Left kidney (tissue), 2 donors: Measurements from ENCODE around the gene TMC7. TPM values are rescaled to one million over a fixed set of nuclear protein-coding genes. Genes with fewer than 3 reads are reported as not detected.
"Not testable (repeated sequence)": the region's sequence is repeated elsewhere in the genome, so short reads cannot be mapped to it uniquely, and the experiment has no call there.

Source experiments
- DNase-seq: peaks from one replicate; pipeline ENCODE4 v3.0.0-alpha.2; 2013
- polyA plus RNA-seq: library from polyadenylated mRNA; unstranded; fragments of 120-200 nt; gene quantifications from one replicate; pipeline ENCODE4 v1.2.1, GENCODE V29; 2013; ENCODE audit not compliant: insufficient read length

The TMC7 gene
- polyA plus RNA-seq, 1 donor = 2.0 TPM

- DNase-seq = no peak
Measured at GRCh38 chr16:18979936-18980335, 3.8 kb upstream of the TMC7 start.

- DNase-seq = no peak
Measured at GRCh38 chr16:18984435-18985005, 786 bp downstream of the TMC7 start.

DNA sequence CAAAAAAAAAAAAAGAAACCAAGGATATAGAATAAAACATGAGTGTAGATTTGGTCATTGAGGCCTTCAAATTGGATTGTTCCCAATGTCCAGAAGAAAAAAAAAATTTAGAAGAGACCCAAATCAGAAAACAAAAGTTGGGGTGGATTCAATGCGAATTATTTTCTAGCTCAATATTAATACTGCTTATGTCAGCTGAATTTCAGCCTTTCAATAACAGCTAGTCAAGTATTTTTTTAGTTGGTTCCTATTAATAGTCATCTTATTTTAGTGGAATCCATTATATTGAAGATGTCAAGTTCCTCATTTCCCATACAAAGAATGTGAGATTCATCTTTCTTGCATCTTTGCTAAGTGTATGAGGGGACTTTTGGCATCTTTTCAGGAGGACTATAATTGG lies 1.5 kb downstream of the TMC7 start:
- not testable (repeated sequence) for DNase-seq

- DNase-seq = not testable (repeated sequence)
Measured at GRCh38 chr16:18991731-18992130, 8.0 kb downstream of the TMC7 start.

GRCh38 chr16:18993531-18993930 lies 9.8 kb downstream of the TMC7 start:
- not testable (repeated sequence) for DNase-seq

- not testable (repeated sequence) for DNase-seq
Measured at GRCh38 chr16:18994181-18994580, 10.4 kb downstream of the TMC7 start.

DNA sequence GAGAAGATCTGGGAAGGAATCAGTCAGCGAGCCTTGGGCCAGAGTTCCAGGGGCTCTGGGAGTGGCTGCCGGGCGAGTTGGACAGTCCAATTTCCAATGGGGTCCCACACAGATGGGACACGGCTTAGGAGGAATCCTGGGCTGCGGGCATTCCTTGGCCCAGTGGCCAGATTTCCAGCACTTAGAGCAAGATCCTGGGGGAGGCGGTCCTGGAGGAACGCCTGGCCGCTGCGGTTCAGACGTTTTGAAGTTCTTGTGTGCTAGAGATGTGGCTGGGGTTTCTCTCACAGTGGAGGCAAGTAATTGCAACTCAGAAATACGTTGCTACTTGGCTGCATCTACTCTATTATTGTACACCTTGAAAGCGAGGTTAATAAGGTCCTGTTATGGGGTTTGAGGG lies 11.7 kb downstream of the TMC7 start:
- not testable (repeated sequence) for DNase-seq

GRCh38 chr16:18996536-18996935 lies 12.8 kb downstream of the TMC7 start:
- not testable (repeated sequence) for DNase-seq

DNA sequence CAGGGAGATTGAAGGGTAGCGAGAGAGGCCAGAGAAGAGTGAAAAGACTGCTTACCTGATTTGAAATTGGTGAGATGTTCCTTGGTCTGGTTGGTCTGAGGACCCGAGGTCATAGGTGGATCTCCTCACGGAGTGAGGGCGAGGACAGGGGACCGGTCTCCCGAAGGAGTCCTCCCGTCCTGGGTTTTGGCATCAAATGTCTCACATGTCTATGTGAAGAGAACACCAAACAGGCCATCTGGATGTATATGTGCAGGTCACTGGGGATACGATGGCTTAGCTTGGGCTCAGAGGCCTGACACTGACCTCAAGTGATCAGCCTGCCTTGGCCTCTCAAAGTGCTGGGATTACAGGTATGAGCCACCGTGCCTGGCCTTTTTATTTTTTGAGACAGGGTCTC lies 13.3 kb downstream of the TMC7 start:
- not testable (repeated sequence) for DNase-seq

DNA sequence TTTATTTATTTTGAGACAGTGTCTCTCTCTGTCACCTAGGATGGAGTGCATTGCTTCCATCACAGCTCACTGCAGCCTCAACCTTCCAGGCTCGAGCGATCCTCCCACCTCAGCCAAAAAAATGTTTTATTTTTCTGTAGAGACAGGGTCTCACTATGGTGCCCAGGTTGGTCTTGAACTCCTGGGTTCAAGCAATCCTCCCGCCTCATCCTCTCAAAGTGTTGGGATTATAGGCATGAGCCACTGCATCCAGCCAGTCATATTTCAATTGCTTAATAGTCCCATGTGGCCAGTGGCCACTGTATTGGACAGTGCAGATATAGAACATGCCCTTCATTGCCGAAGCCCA lies 15.3 kb downstream of the TMC7 start:
- DNase-seq = no peak

GRCh38 chr16:19001788-19002187 lies 18.1 kb downstream of the TMC7 start:
- DNase-seq = no peak

DNA sequence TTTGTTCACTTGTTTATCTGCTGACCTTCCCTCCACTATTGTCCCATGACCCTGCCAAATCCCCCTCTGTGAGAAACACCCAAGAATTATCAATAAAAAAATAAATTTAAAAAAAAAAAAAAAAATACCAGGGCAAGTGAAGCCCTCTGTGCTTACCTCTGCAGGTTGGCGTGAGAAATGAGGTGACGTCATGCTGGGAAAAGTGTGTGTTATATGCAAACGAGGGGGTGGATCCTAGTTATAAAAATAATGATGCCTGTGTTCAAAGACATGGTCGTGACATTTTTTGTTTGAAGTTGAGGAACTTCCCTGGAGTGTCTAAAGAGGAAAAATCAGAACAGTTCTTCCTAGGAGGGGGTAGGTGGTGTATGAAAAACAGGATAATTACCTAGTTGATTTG lies 20.2 kb downstream of the TMC7 start:
- no peak for DNase-seq

- no peak for DNase-seq
Measured at GRCh38 chr16:19005561-19006445, 22.1 kb downstream of the TMC7 start.

DNA sequence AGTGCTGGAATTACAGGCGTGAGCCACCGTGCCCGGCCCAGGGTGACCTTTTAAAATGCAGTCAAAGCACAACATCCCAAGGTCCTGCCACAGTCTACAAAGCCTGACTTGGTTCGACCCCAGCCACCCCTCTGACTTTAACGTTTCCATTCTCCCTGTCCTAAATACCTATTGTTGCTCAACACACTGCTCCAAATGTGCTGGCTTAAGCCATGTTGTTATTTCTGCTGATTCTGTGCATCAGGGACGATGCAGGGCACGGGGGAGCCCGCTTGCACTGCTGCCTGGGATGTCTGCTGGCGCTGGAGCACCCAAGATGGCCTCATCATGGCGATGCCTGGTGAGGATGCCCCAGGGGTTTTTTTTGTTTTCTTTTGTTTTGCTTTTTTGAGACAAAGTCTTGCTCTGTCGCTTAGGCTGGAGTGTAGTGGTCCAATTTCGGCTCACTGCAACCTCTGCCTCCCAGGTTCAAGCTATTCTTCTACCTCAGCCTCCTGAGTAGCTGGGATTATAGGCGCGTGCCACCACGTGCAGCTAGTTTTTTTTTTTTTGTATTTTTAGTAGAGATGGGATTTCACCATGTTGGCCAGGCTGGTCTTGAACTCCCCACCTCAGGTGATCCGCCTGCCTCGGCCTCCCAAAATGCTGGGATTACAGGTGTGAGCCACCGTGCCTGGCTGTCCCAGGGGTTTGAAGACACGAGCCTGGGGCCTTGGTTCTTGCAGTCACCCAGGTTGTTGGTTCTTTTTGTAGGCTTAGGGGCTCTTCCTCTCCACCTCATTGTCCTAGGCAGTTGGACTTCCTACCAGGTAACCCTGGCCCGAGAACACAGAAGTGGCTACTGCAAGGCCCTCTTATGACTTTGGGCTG lies 22.9 kb downstream of the TMC7 start:
- no peak for DNase-seq

DNA sequence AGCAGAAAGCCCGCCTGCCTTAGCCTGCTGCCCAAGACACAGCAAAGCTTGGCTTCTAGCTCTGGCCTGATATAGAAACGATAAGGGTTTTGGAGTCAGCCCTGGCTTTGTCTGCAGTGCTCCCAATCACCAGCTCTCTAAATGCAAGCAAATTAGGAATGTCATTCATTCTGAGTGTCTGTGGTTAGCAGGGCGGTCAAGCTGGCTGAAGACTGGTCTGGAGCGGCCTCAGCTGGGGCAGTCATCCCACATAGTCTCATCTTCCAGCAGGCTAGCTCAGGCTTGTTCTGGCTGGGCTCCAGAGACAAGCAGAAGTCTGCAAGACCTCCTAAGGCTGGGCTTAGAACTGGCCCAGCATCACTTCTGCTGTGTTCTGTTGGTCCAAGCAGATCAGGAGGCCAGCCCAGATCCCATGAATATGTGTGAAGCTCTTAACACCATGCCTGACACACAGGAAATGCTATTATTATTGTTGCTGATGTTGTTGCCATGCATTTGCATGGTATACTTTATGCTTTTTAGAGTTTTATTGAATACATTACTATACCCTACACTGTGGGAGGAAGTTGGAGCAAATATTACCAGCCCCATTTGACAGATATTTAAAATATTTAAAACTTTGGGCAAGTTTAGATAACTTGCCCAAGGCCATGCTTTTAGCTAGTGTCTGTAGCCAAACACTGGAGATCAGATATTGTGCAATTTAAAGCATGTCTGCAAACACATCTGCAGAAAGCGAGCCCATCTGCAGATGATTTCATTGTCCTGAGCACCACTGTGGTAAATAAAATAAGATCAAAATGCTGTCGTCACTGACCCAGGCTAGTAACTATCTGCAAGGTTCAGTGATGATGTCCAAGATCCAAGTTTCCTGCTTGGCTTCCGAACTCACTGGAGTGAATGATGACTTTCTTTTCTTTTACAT lies 24.8 kb downstream of the TMC7 start:
- no peak for DNase-seq

DNA sequence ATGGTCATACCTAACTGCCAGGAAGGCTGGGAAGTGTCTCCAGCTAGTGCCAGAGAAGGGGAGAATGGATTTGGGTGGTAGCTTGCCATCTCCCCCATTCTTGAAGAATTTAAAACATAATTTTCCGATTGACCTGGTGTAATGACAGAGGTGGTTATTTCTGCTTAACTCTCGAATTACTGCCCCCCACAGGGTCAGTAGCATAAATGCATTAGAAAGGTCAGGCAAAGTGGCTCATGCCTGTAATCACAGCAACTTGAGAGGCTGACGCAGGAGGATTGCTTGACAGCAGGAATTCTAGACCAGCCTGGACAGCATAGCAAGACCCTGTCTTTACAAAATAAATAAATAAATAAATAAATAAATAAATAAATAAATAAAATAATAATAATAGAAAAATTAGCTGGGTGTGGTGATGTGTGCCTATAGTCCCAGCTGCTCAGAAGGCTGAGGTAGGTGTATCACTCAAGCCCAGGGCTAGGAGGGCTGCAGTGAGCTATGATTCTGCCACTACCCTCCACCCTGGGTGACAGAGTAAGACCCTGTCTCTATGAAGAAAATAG lies 27.5 kb downstream of the TMC7 start:
- no peak for DNase-seq

GRCh38 chr16:19014461-19014860 lies 30.7 kb downstream of the TMC7 start:
- no peak for DNase-seq

DNA sequence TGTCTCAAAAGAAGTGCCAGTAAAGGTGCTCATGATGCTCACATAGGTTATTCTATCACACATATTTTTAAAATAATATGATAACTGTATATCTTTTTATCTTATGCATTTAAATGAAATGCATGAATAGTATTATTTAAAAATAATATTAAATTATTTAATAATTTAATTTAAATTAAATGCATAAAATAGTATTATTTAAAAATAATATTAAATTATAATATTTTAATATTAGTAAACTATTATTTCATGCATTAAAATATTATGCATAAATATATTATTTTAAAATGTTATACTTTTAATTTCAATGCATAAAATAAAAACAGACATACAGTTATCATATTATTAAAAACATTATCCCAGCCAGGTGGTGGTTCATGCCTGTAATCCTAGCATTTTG lies 33.4 kb downstream of the TMC7 start:
- DNase-seq = no peak

- DNase-seq = no peak
Measured at GRCh38 chr16:19020689-19021088, 37.0 kb downstream of the TMC7 start.

- no peak for DNase-seq
Measured at GRCh38 chr16:19021747-19022146, 38.0 kb downstream of the TMC7 start.

GRCh38 chr16:19027416-19027815 lies 43.7 kb downstream of the TMC7 start:
- DNase-seq = no peak
